Raji (cell line): ENCODE measurements around the gene RHNO1.

Experiments used
- POLR2A ChIP-seq: IDR thresholded peaks from 2 replicates; pipeline ENCODE4 v1.6.1; 2011; ENCODE audit warnings: low read depth, low read length, control low read depth; ENCODE audit not compliant: insufficient read depth

The RHNO1 gene

GRCh38 chr12:2890001-2890387, 13.0 kb downstream of the RHNO1 start:
- no peak for TF ChIP-seq POLR2A

GRCh38 chr12:2890388-2891239, 13.6 kb downstream of the RHNO1 start, which contains the start of gene TULP3:
Gene TULP3, plus strand, starts transcription at chr12:2890891. Its CDS starts 57 bp downstream, at chr12:2890948.
- peak; percentile 97 for TF ChIP-seq POLR2A

- no peak for TF ChIP-seq POLR2A
These were observed 14.4 kb downstream of the RHNO1 start for GRCh38 chr12:2891240-2892053.

DNA sequence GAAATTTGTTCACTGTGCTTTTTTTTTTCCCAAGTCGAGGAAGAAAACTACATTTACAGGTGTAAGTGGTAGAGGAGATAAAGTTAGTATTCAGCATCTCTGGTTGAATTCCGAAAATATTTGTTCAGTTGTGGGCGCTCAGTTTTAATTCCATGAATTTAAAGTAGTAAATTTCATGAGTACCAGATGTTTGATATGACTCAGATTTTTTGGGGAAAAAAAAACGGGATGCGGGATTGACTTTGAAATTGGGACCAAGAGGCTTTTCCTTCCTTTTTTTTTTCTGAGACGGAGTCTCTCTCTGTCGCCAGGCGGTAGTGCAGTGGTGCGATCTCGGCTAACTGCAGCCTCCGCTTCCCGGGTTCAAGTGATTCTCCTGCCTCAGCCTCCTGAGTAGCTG, 15.2 kb downstream of the RHNO1 start:
- TF ChIP-seq POLR2A, result no peak

GRCh38 chr12:2893007-2893406, 16.0 kb downstream of the RHNO1 start:
- TF ChIP-seq POLR2A, result no peak

DNA sequence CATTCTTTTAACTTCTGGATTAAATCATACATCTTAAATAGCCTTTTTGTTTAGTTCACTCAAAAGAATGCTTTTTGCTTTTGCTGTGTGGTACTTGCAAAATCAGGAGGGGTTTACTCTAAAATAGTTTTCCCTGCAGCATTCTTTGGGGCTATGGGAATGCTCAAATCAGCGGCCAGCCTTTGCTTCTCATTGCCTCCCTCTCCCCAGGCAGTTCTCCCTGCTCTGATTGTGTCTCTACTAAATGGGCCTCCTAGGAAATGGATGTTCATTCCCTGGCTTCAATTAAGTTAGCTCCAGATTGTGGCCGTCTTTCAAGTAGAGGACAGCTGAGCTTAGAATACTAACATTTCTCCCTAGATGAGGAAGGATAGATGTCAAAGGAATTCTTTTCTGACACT, 18.0 kb downstream of the RHNO1 start:
- TF ChIP-seq POLR2A, result no peak

GRCh38 chr12:2895511-2895910, 18.5 kb downstream of the RHNO1 start:
- TF ChIP-seq POLR2A, result no peak

GRCh38 chr12:2897418-2897817, 20.4 kb downstream of the RHNO1 start:
- TF ChIP-seq POLR2A, result no peak

DNA sequence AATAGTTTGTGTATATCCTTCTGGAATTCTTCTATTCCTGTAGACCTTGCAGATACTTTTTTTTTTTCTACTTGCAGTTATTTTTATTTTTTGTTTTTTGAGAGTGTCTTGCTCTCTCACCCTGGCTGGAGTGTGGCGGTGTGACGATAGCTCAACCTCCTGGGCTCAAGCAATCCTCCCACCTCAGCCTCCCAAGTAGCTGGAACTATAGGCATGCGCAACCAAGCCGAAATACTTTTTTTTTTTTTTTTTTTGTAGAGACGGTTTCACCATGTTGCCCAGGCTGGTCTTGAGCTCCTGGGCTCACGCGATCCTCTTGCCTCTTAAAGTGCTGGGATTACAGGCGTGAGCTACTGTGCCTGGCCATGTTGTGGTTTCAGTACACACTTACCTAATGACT, 23.6 kb downstream of the RHNO1 start:
- TF ChIP-seq POLR2A, result no peak

GRCh38 chr12:2902272-2902880, 25.4 kb downstream of the RHNO1 start:
- no peak for TF ChIP-seq POLR2A

DNA sequence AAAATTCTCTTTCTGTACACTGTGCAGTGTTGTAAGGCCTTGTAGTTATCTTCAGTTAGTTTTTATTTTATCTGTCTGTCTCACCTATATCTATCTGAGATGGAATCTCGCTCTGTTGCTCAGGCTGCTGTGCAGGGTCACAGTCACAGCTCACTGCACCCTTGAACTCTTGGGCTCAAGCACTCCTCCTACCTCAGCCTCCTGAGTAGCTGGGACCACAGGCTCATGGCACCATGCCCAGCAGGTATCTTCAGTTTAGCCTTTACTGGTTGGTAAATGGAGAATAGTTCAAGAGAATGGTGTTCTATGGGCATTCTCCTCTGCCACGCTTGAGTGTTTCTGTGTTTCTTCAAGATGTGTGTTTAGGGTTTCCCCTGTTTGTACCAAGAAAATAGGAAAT, 27.2 kb downstream of the RHNO1 start:
- no peak for TF ChIP-seq POLR2A

DNA sequence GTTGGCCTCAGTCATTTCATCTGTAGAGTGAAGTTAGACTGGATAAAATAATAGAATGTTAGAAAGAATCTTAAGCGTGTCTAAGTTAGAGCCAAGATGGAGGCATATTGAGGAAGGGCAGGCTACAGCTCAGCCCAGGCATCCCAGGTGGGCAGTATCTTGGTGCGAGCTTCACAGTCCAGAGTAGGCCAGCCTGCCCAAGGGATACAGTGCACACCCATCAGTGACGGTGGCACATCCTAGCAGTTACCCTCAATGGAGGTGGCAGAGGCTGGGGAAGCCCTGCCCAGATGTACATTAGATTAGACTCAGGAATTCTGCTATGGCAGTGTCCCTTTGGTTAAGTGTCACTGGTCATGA, 35.2 kb downstream of the RHNO1 start:
- TF ChIP-seq POLR2A, result no peak

GRCh38 chr12:2919249-2919648, 42.2 kb downstream of the RHNO1 start:
- no peak for TF ChIP-seq POLR2A

DNA sequence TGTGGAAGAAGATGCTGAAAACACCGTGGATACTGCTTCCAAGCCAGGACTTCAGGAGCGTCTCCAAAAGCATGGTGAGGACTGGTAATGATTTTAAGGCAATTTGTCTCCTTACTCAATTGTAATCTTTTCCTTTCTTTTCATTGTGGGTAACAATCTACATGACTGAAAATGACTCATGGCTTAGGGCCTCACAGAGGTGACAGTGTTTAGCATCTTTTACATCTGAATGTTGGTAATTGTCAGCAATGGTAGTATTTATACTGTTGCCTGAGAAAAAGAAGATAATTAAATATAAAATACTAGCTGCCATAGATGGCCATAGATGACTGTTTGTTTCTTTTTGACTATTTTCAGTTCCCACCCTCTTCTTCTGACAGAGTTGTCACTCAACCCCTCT, 45.3 kb downstream of the RHNO1 start:
- TF ChIP-seq POLR2A, result no peak

DNA sequence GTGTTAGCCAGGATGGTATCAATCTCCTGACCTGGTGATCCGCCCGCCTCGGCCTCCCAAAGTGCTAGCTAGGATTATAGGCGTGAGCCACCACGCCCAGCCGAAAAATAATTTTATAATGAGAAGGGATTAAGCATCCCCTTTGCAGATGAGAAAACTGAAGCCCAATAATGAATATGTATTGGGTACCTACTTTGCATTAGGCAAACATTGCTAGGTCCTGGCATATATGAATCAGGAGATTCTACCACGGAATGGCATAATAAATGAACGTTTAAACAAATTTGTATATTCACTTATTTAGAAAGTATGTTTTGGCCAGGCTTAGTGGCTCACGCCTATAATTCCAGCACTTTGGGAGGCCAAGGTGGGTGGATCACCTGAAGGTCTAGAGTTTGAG, 46.0 kb downstream of the RHNO1 start:
- TF ChIP-seq POLR2A, result no peak

GRCh38 chr12:2924019-2924418, 47.0 kb downstream of the RHNO1 start:
- no peak for TF ChIP-seq POLR2A
